ENCODE results near the gene SRCAP. TPM values are rescaled to one million over a fixed set of nuclear protein-coding genes. Genes with fewer than 3 reads are reported as not detected.

SRCAP gene
- total RNA-seq, 1 donor from 2014 or later: 79.7 TPM

DNA sequence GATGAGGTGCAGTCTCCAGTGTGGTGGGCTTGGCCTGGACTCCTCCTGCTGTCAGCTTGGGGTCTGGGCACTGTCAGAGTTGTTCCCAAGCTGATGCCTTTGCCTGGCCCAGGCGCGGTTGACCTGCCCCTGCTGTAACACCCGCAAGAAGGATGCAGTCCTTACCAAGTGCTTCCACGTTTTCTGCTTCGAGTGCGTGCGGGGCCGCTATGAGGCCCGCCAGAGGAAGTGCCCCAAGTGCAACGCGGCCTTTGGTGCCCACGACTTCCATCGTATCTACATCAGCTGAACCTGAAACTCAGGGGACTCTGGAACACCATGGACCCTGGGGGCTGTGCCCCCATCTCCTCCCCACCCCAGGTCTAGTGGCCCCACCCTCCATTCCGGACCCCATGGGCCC, 74.9 kb downstream of the SRCAP start:
- H3K4me1 Mint-ChIP-seq: peaks cover 20% of the 10 kb centered on the region
- no peak overlapping the region for H3K4me3 Mint-ChIP-seq
- H3K27me3 Mint-ChIP-seq (ENCODE audit: low read depth): no peaks in the 10 kb centered on the region

DNA sequence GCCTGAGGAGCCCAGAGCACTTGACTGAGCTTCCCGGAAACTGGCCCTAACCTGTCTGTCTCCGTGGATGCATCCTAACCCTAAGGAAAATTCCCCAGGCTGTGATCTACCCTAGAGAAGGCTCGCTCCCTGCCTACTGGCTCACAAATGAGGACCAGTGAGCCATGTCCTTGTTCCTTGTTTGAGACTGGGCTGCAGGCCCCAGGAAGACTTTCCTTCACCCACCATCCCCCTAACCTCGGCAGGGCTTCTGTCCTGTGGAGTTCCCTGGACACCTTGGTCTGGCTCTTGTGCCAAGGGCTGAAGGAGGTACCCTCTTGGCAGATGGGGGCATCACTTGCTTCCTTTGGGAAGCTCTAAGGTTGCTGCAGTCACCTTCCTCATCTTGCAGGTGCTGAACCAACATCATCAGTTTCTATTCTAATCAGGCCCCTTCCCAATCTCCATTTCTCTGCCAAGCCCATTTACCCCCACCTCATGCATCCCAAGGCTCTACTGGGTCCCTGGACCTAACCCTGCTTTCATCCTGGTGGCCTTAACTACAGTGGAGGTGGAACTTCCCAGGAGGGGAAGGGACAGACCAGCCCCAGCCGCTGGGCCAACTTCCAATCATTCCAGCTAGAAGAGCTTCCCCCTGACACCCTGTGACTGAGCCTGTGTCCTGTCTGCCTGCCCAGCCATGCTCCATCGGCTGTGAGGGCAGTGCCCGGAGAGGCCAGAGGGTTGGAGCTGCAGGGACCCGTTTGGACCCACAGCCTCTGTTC, 75.6 kb downstream of the SRCAP start:
- TF ChIP-seq, protein P1, sequence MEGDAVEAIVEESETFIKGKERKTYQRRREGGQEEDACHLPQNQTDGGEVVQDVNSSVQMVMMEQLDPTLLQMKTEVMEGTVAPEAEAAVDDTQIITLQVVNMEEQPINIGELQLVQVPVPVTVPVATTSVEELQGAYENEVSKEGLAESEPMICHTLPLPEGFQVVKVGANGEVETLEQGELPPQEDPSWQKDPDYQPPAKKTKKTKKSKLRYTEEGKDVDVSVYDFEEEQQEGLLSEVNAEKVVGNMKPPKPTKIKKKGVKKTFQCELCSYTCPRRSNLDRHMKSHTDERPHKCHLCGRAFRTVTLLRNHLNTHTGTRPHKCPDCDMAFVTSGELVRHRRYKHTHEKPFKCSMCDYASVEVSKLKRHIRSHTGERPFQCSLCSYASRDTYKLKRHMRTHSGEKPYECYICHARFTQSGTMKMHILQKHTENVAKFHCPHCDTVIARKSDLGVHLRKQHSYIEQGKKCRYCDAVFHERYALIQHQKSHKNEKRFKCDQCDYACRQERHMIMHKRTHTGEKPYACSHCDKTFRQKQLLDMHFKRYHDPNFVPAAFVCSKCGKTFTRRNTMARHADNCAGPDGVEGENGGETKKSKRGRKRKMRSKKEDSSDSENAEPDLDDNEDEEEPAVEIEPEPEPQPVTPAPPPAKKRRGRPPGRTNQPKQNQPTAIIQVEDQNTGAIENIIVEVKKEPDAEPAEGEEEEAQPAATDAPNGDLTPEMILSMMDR (IDR thresholded peaks at IDR 0.05; ENCODE audit: unreplicated experiment): no peak
- Mint-ChIP-seq H3K27ac (peak overlapping the region; percentile 96), H3K4me3 (peak overlapping the region; percentile 95), H3K36me3 (peaks cover 15% of the 10 kb centered on the region), H3K4me1 (peaks cover 20% of the 10 kb centered on the region), H3K9me3 (no peaks in the 10 kb centered on the region), H3K27me3 (ENCODE audit: low read depth) (no peaks in the 10 kb centered on the region)
- no peak for DNase-seq (ENCODE audit: low spot score in 2 of 2, unreplicated experiment in 2 of 2)

More for the DNA sequence above, 74.9 kb downstream of the SRCAP start:
- TF ChIP-seq, protein P1 (IDR thresholded peaks at IDR 0.05; ENCODE audit: unreplicated experiment): no peak
- H3K36me3 Mint-ChIP-seq: peaks cover 17% of the 10 kb centered on the region
- no peaks in the 10 kb centered on the region for H3K9me3 Mint-ChIP-seq
- no peak overlapping the region for H3K27ac Mint-ChIP-seq
- no peak for DNase-seq (ENCODE audit: low spot score in 2 of 2, unreplicated experiment in 2 of 2)

DNA sequence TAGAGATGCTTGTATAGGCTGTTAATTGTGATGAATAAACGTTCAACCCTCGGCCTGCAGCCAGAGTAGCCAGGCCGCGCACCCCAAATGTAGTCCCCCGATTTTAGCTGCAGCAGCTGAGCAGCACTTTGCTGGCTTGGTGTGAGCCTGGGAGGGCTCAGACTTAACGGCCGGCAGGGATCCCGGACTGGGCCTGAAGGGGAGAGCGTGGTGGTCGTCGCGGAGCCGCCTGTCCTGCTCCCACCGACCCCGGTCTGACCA, 76.1 kb downstream of the SRCAP start:
- DNase-seq (ENCODE audit: low spot score in 2 of 2, unreplicated experiment in 2 of 2): no peak
- no peaks in the 10 kb centered on the region for H3K9me3 Mint-ChIP-seq
- H3K4me1 Mint-ChIP-seq: peaks cover 20% of the 10 kb centered on the region
- peaks cover 15% of the 10 kb centered on the region for H3K36me3 Mint-ChIP-seq
- no peaks in the 10 kb centered on the region for H3K27me3 Mint-ChIP-seq (ENCODE audit: low read depth)
- TF ChIP-seq, protein P1 (IDR thresholded peaks at IDR 0.05; ENCODE audit: unreplicated experiment): no peak
- H3K27ac Mint-ChIP-seq: peak overlapping the region; percentile 96
- peak overlapping the region; percentile 95 for H3K4me3 Mint-ChIP-seq

GRCh38 chr16:30775392-30776188, 76.6 kb downstream of the SRCAP start:
- Mint-ChIP-seq H3K27me3 (ENCODE audit: low read depth) (no peaks in the 10 kb centered on the region), H3K27ac (peak overlapping the region; percentile 96), H3K9me3 (no peaks in the 10 kb centered on the region), H3K4me1 (peaks cover 20% of the 10 kb centered on the region), H3K36me3 (peaks cover 15% of the 10 kb centered on the region), H3K4me3 (peak overlapping the region; percentile 95)
- TF ChIP-seq, protein P1 (IDR thresholded peaks at IDR 0.05; ENCODE audit: unreplicated experiment): no peak
- DNase-seq (ENCODE audit: low spot score in 2 of 2, unreplicated experiment in 2 of 2): peak in 1 of 2 experiments; percentile 67

DNA sequence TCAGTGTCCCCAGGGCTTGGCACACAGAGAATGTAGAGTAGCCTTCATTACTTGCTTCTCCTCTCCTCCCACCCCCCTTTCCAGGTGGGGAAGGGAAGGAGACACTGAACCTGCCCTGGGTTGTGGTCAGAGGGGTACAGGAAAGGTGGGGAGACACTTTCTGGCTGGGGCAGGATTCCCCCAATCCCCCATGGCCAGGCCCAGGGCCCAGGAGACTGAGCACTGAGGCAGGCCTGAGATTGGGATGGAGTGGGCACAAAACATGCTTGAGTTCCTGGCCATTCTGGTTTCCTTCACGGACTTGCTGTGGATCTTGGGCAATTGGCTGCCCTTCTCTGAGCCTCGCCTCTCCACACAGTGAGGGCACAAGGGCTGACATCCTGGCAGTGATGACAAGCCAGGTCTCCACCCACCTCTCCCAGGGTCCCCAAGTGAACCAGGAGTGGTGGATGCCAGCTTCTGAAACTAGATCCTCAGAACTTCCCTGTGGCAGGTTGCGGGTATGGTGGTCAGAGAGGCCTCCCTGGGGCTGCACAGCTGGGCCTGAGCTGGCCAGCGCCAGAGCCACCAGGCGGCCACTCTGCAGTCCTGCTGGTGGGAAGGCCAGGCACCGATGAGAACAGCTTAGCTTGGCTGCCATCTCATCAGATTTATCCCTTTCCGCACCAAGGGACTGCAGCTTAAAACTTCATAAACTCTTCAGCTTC, 78.8 kb downstream of the SRCAP start:
- no peaks in the 10 kb centered on the region for H3K9me3 Mint-ChIP-seq
- peaks cover 9% of the 10 kb centered on the region for H3K36me3 Mint-ChIP-seq
- no peaks in the 10 kb centered on the region for H3K27me3 Mint-ChIP-seq (ENCODE audit: low read depth)
- no peak for DNase-seq (ENCODE audit: low spot score in 2 of 2, unreplicated experiment in 2 of 2)
- TF ChIP-seq, protein P1 (IDR thresholded peaks at IDR 0.05; ENCODE audit: unreplicated experiment): no peak
- H3K27ac Mint-ChIP-seq: no peak overlapping the region
- H3K4me3 Mint-ChIP-seq: peak overlapping the region; percentile 95
- peaks cover 20% of the 10 kb centered on the region for H3K4me1 Mint-ChIP-seq
